Sigmoid colon (tissue), 4 donors: ENCODE data around the gene ADAMTS19.

Experiments used
- POLR2A ChIP-seq, 2 donors: fragments of 450-650 bp; IDR thresholded peaks; one replicate each; pipeline ENCODE4 v1.6.1; 2016; ENCODE audit warnings: antibody characterized with exemption in 2 of 2, mild to moderate bottlenecking in 2 of 2, moderate library complexity in 2 of 2
- POLR2AphosphoS5 ChIP-seq, 4 donors: sonication (generic); formaldehyde crosslinking; IDR thresholded peaks; one replicate each; pipeline ENCODE4 v1.6.1; 2017; ENCODE audit warnings: antibody characterized with exemption in 4 of 4
- TF ChIP-seq, protein P1 (sequence below), 4 experiments: fragments of 450-650 bp in 3 of 4; fragments of 200-600 bp in 1 of 4; IDR thresholded peaks; one replicate each; pipeline ENCODE4 v1.5.1; 2016 to 2019; ENCODE audit warnings: antibody characterized with exemption in 4 of 4, mild to moderate bottlenecking in 3 of 4, moderate library complexity in 2 of 4

DNA sequence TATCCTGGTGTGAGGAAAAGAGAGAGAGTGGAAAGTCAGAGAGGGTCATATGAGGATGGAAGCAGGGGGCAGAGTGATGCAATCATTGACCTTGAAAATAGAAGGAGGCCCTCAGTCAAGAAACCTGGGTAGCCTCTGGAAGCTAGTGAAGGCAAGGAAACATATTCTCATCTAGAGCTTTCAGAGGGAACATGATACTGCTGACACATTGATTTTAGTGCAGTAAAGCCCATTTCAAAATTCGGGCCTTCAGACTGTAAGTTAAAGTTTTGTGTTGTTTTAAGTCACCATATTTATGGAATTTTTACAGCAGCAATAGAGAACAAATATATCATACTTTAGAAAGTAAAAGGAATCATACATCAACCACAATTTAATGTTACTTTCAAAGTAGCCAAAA, 87.0 kb downstream of the ADAMTS19 start:
- TF ChIP-seq, protein P1, sequence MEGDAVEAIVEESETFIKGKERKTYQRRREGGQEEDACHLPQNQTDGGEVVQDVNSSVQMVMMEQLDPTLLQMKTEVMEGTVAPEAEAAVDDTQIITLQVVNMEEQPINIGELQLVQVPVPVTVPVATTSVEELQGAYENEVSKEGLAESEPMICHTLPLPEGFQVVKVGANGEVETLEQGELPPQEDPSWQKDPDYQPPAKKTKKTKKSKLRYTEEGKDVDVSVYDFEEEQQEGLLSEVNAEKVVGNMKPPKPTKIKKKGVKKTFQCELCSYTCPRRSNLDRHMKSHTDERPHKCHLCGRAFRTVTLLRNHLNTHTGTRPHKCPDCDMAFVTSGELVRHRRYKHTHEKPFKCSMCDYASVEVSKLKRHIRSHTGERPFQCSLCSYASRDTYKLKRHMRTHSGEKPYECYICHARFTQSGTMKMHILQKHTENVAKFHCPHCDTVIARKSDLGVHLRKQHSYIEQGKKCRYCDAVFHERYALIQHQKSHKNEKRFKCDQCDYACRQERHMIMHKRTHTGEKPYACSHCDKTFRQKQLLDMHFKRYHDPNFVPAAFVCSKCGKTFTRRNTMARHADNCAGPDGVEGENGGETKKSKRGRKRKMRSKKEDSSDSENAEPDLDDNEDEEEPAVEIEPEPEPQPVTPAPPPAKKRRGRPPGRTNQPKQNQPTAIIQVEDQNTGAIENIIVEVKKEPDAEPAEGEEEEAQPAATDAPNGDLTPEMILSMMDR (IDR thresholded peaks at IDR 0.05): no peak
- TF ChIP-seq POLR2AphosphoS5 (IDR thresholded peaks at IDR 0.05) (no peak), POLR2A (IDR thresholded peaks at IDR 0.05) (no peak)
